Mucosa of rectum (tissue), 2 donors: Measurements from ENCODE around the gene LPIN1.

Experiments used
- H3K27ac ChIP-seq, 2 donors: one replicate each; pipeline ENCODE4 v1.7.0; 2013; ENCODE audit warnings: inconsistent platforms in 2 of 2, low read depth in 2 of 2, low read length in 2 of 2
- H3K27me3 ChIP-seq, 2 donors: one replicate each; pipeline ENCODE4 v1.7.0; 2013; ENCODE audit warnings: low read length in 2 of 2; ENCODE audit not compliant: control insufficient read depth in 2 of 2, insufficient read depth in 2 of 2
- H3K36me3 ChIP-seq, 2 donors: one replicate each; pipeline ENCODE4 v1.7.0; 2013; ENCODE audit warnings: low read length in 2 of 2; ENCODE audit not compliant: control insufficient read depth in 2 of 2, insufficient read depth in 2 of 2
- H3K4me1 ChIP-seq, 2 donors: one replicate each; pipeline ENCODE4 v1.7.0; 2013; ENCODE audit warnings: low read length in 2 of 2, mild to moderate bottlenecking in 1 of 2; ENCODE audit not compliant: control insufficient read depth in 2 of 2, insufficient read depth in 2 of 2
- H3K4me3 ChIP-seq, 2 donors: one replicate each; pipeline ENCODE4 v1.7.0; 2013; ENCODE audit warnings: low read length in 2 of 2
- H3K9ac ChIP-seq, 2 donors: one replicate each; pipeline ENCODE4 v1.7.0; 2013; ENCODE audit warnings: low read length in 2 of 2, low read depth in 1 of 2, mild to moderate bottlenecking in 1 of 2
- H3K9me3 ChIP-seq, 2 donors: one replicate each; pipeline ENCODE4 v1.7.0; 2013; ENCODE audit warnings: low read length in 2 of 2; ENCODE audit not compliant: control insufficient read depth in 2 of 2
- donor health status: healthy.
- donor health status: Normal muscosa, but diverticular disease.

The LPIN1 gene

DNA sequence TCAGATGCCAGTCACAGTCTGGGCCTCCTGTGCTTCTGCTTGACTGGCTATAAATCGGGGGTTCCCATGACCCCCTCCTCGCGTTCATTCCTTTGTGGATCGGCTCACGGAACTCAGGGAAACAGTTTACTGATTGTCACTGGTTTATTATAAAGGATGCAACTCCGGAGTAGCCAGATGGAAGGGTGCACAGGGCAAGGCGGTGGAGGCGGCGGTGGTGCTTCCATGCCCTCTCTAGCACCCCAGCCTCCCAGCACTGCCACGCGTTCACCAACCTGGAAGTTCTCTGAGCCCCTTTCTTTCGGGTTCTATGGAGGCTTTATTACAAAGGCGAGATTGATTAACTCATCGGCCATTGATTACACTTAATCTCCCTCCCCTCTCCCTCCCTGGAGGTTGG is 15.6 kb downstream of the LPIN1 start:
- no peak overlapping the region for H3K4me3 ChIP-seq
- no peak overlapping the region for H3K9ac ChIP-seq
- no peak overlapping the region for H3K27ac ChIP-seq
- H3K27me3 ChIP-seq = no peaks in the 10 kb centered on the region
- H3K4me1 ChIP-seq = peaks cover 14 to 16% of the 10 kb centered on the region in 2 donors
- peaks cover 9 to 16% of the 10 kb centered on the region in 2 donors for H3K36me3 ChIP-seq
- H3K9me3 ChIP-seq = no peaks in the 10 kb centered on the region

DNA sequence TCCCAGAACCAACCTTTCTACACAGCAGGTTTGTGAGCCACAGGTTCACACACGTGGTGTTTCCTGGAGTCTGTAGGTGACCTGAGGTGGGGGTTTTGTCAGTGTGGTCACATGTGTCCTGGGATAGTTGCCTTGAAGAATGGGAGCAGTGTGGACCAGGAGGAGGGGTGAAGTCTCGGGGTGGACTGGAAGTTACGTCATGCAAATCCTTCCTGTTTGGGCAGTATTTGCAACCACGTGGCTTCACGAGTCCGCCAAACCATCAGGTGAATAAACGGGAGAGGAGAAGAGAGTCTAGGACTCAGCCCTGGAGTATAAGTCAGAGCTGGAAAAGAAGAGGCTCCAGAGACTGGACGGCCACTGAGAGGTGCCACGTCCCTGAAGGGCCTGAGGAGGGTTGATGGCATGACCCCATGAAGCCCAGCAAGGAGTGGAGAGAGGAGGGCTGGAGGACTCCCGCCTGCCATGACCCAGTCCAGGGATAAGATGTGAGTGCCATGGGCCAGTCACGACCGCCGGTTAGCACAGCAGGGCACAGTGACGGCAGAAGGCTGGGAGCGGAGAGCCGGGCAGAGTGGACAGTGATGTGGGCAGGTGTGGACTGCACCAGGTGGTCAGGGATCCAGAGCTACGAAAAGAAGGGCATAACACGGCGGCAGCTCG is 16.5 kb downstream of the LPIN1 start:
- no peak overlapping the region for H3K9ac ChIP-seq
- no peak overlapping the region for H3K27ac ChIP-seq
- peaks cover 13 to 23% of the 10 kb centered on the region in 2 donors for H3K36me3 ChIP-seq
- H3K27me3 ChIP-seq = no peaks in the 10 kb centered on the region
- H3K9me3 ChIP-seq = no peaks in the 10 kb centered on the region
- H3K4me1 ChIP-seq = peaks cover 14 to 16% of the 10 kb centered on the region in 2 donors
- H3K4me3 ChIP-seq = no peak overlapping the region

DNA sequence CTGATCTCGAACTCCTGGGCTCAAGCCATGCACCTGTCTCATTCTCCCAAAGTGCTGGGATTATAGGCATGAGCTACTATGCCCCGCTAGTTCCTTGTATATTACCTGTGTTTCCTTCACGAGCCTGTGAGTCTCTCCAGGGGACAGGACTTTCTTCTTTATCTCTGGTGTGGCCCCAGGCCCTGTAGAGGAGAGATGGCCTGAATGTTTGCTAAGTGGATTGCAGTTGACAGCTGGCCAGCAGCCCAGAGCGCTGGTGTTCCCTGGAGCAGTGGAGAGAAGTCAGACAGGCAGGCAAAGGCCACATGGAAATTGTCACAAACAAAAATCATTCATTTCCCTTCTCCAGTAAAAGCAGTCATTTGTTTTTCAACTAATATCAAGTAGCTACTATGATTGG is 17.9 kb downstream of the LPIN1 start:
- Histone ChIP-seq H3K36me3 (peaks cover 13 to 24% of the 10 kb centered on the region in 2 donors), H3K27me3 (no peaks in the 10 kb centered on the region), H3K4me3 (no peak overlapping the region), H3K4me1 (peaks cover 14 to 16% of the 10 kb centered on the region in 2 donors), H3K27ac (no peak overlapping the region), H3K9ac (no peak overlapping the region), H3K9me3 (no peaks in the 10 kb centered on the region)

DNA sequence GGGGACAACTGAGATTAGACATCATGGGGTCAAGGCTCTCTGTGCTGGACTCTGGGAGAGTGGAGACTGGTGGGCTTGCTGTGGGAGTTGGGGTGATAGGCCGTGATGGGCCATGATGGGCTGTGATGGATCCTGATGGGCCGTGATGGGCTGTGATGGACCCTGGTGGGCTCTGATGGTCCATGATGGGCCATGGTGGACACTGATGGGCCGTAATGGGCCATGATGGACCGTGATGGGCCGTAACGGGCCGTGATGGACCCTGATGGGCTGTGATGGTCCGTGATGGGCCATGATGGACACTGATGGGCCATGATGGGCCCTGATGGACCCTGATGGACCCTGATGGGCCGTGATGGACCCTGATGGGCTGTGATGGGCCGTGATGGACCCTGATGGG is 18.5 kb downstream of the LPIN1 start:
- no peak overlapping the region for H3K27ac ChIP-seq
- no peak overlapping the region for H3K4me3 ChIP-seq
- H3K27me3 ChIP-seq = no peaks in the 10 kb centered on the region
- H3K9ac ChIP-seq = no peak overlapping the region
- peaks cover 14 to 24% of the 10 kb centered on the region in 2 donors for H3K36me3 ChIP-seq
- H3K9me3 ChIP-seq = no peaks in the 10 kb centered on the region
- H3K4me1 ChIP-seq = peaks cover 14 to 16% of the 10 kb centered on the region in 2 donors

DNA sequence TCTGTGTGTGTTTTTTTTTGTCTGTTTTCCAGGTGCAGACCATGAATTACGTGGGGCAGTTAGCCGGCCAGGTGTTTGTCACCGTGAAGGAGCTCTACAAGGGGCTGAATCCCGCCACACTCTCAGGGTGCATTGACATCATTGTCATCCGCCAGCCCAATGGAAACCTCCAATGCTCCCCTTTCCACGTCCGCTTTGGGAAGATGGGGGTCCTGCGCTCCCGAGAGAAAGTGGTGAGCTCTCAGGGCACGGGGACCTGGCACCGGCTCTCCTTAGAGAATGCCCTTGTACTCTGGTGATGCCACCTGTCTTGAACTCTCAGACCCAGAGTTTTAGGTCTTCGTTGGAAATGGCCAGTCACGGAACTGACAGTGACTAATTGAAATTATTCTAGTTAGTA is 19.1 kb downstream of the LPIN1 start:
- Histone ChIP-seq H3K27ac (no peak overlapping the region), H3K27me3 (no peaks in the 10 kb centered on the region), H3K4me1 (peaks cover 14 to 16% of the 10 kb centered on the region in 2 donors), H3K36me3 (peaks cover 17 to 24% of the 10 kb centered on the region in 2 donors), H3K4me3 (no peak overlapping the region), H3K9ac (no peak overlapping the region), H3K9me3 (no peaks in the 10 kb centered on the region)

DNA sequence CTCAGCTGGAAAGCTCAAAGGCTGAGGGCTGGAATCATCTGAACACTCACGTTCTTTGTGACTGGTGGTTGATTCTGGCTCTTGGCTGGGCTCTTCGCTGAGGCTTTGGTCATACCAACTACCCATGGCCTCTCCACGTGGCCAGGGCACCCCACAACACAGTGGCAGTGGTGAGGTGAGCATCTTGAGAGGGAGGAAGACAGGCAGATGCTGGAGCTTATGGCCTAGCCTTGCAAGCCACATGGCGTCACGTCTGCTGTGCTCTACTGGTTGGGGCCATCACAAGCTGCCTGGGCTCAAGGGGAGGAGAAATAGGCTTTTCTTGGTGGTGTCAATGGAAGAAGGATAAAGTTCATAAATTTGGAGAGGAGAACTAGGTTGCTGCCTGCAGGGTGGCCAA is 19.6 kb downstream of the LPIN1 start:
- Histone ChIP-seq H3K27ac (no peak overlapping the region), H3K4me1 (peaks cover 14 to 16% of the 10 kb centered on the region in 2 donors), H3K27me3 (no peaks in the 10 kb centered on the region), H3K9me3 (no peaks in the 10 kb centered on the region), H3K36me3 (peaks cover 17 to 24% of the 10 kb centered on the region in 2 donors), H3K9ac (no peak overlapping the region), H3K4me3 (no peak overlapping the region)

DNA sequence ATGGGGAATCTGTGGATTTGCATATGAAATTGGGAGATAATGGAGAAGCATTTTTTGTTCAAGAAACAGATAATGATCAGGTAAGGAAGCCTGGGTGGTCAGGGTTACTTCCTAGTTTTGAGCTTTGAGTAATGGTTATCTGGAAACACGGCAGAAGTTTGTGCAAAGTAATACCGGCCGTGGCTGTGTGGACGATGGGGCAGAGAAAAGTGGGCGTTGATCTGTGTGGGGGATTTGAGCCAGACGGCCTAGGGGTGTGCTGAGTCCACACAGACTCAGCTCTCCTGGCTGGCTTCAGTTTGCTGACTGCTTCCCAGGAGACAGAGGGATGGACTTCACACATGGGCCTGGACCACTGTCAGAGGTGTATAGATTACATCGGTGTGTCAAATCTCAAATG is 21.3 kb downstream of the LPIN1 start:
- no peak overlapping the region for H3K27ac ChIP-seq
- H3K27me3 ChIP-seq = no peaks in the 10 kb centered on the region
- peaks cover 5 to 13% of the 10 kb centered on the region in 2 donors for H3K4me1 ChIP-seq
- H3K9ac ChIP-seq = no peak overlapping the region
- H3K4me3 ChIP-seq = no peak overlapping the region
- H3K9me3 ChIP-seq = no peaks in the 10 kb centered on the region
- peaks cover 20 to 33% of the 10 kb centered on the region in 2 donors for H3K36me3 ChIP-seq

DNA sequence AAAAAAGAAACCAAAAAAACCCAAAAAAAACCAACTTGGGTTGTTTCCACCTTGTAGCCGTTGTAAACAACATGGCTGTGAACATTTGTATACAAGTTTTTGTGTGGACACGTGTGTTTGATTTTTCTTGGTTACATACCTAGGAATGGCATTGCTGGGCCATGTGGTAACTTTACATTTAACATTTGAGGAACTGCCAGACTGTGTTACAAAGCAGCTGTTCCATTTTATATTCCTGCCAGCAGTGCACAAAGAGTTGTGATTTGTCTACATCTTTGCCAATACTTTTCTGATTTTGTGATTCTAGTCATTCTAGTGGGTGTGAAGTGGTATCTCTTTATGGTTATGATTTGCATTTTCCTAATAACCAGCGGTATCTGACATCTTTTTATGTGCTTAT is 22.5 kb downstream of the LPIN1 start:
- no peak overlapping the region for H3K9ac ChIP-seq
- no peaks in the 10 kb centered on the region for H3K27me3 ChIP-seq
- no peaks in the 10 kb centered on the region for H3K9me3 ChIP-seq
- peaks cover 5 to 10% of the 10 kb centered on the region in 2 donors for H3K4me1 ChIP-seq
- no peak overlapping the region for H3K27ac ChIP-seq
- no peak overlapping the region for H3K4me3 ChIP-seq
- peaks cover 31 to 43% of the 10 kb centered on the region in 2 donors for H3K36me3 ChIP-seq

DNA sequence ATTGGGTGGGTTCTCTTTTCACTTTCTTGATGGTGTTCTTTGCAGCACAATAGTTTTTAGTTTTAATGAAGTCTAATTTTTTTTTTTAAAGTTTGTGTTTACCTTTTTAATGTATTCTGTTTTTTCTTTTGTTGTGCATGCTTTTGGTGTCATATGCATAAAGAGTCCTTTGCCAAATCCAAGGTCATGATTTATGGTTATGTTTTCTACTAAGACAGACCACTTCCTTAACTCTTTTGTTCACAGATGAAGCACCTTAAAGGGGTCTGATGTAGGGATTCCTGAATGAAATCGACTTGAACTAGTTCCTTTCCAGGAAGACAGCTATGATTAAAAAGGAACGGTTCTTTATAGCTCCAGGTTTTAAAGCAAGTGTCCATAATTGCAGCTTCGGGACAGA is 23.1 kb downstream of the LPIN1 start:
- H3K4me1 ChIP-seq = peaks cover 5 to 6% of the 10 kb centered on the region in 2 donors
- peaks cover 34 to 48% of the 10 kb centered on the region in 2 donors for H3K36me3 ChIP-seq
- no peaks in the 10 kb centered on the region for H3K9me3 ChIP-seq
- no peaks in the 10 kb centered on the region for H3K27me3 ChIP-seq
- H3K9ac ChIP-seq = no peak overlapping the region
- no peak overlapping the region for H3K4me3 ChIP-seq
- H3K27ac ChIP-seq = no peak overlapping the region

DNA sequence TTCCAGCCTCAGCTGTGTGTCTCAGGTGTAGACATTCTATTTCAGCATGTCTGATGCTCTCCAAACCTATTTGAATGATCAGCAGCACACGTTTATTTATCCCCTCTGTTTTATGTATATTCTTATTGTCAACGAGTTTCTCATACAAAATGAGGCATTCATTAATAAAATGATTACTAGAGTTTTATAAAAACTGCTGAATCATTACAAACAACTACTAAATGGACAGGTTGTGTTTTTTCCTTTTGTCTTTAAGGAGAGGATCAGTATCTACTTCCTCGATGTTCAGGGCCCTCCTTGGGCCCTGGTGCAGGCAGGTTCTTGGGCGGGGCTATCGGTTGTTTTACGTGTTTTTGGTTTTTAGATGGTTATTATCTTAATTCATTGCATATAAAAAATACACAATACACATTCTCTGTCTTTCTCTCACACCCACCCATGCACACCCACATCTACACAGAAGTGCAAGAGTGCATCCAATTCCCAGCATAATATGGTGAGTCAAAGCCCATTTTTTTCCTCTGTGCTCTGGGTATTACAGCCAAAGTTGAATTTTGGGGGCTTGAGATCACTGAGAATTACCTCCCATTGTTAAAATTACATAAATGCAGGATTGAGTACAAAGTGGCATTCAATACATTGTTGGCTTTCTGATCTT is 24.2 kb downstream of the LPIN1 start:
- H3K36me3 ChIP-seq = peaks cover 34 to 49% of the 10 kb centered on the region in 2 donors
- peaks cover 0 to 3% of the 10 kb centered on the region in 2 donors for H3K4me1 ChIP-seq
- no peak overlapping the region for H3K9ac ChIP-seq
- no peak overlapping the region for H3K27ac ChIP-seq
- H3K27me3 ChIP-seq = no peaks in the 10 kb centered on the region
- no peaks in the 10 kb centered on the region for H3K9me3 ChIP-seq
- no peak overlapping the region for H3K4me3 ChIP-seq
